Astrocyte of the cerebellum (primary cell): ENCODE results near the gene CEP72.

Source experiments
- DNase-seq: peaks from one replicate; pipeline ENCODE4 v3.0.0-alpha.2; 2011; ENCODE audit warnings: low read depth
- H3K4me3 ChIP-seq: 2 replicates; pipeline ENCODE4 v1.5.1; 2011; ENCODE audit warnings: mild to moderate bottlenecking, low read depth, low read length, moderate library complexity
- in situ Hi-C: cut with HindIII; loops from 2 replicates; pipeline ENCODE4 v1.10.0; 2017; ENCODE audit warnings: low sequenced_read_pairs
- TF ChIP-seq, protein P1 (sequence below): IDR thresholded peaks from 2 replicates; pipeline ENCODE4 v1.5.1; 2012; ENCODE audit warnings: low read length, low read depth, moderate library complexity, mild to moderate bottlenecking; ENCODE audit errors: missing control alignments

CEP72 gene

DNA sequence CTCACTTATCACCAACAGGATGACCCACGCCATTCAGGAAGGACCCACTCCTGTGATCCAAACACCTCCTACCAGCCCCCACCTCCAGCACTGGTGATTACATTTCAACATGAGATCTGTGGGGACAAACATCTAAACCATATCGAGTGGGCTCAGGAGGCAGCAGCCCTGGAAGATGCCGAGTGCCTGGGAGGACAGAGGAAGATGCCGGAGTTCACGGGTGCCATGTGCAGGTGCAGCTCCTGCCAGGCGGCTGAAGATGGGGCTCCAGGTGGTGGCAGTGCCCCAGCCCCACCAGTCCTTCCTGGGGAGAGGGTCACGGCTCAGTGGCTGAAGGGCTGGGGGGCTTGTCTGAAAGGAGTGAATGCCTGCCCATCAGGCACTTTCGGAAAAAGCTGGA lies 6.1 kb upstream of the CEP72 start:
- TF ChIP-seq, protein P1, sequence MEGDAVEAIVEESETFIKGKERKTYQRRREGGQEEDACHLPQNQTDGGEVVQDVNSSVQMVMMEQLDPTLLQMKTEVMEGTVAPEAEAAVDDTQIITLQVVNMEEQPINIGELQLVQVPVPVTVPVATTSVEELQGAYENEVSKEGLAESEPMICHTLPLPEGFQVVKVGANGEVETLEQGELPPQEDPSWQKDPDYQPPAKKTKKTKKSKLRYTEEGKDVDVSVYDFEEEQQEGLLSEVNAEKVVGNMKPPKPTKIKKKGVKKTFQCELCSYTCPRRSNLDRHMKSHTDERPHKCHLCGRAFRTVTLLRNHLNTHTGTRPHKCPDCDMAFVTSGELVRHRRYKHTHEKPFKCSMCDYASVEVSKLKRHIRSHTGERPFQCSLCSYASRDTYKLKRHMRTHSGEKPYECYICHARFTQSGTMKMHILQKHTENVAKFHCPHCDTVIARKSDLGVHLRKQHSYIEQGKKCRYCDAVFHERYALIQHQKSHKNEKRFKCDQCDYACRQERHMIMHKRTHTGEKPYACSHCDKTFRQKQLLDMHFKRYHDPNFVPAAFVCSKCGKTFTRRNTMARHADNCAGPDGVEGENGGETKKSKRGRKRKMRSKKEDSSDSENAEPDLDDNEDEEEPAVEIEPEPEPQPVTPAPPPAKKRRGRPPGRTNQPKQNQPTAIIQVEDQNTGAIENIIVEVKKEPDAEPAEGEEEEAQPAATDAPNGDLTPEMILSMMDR = no peak
- H3K4me3 ChIP-seq = no peak overlapping the region
- DNase-seq = no peak
- in situ Hi-C loops = loop anchor here (25.0 kb wide), 1 partner anchor 94 kb away; the partner anchor contains the start of gene SLC9A3

DNA sequence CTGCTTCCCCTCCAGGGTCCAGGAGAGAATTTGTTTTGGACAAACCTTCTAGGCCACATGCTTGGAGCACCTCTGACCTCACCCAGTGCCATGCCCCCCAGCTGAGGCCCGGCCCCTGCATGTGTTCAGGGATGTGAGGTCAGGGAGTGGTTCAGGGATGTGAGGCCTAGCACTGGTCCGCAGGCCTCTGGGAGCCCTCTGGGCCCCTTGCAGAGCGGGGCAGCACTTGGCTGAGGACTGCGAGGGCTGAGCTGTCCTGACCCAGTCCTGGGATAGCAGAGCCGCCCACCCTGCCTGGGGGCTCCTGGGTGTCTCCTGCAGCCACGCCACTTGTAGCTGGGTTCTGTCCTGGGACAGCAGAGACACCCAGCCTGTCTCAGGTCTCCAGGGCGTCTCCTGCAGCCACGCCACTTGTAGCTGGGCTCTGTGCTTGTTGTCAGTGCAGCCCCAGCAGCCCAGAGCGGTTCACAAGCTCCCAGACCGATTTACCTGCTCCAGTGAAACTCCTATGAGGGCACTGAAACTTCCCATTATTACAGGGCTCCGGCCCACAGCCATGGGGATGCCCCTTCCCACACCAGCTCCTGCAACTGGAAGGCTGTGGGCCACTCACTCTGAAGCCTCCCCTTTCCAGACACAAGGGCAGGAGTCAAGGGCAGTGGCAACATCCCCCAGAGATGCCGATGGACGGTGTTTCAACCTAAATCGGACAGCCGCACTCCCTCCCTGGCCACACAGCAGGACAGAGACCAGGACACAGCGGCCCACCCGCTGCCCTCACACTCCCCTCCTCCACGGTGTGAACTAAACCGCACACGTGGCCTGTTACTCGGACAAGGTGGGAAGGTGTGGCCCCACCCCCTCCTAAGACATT lies 5.4 kb upstream of the CEP72 start:
- TF ChIP-seq, protein P1 = no peak
- DNase-seq = no peak
- in situ Hi-C loops = loop anchor here (25.0 kb wide), 1 partner anchor 94 kb away; the partner anchor contains the start of gene SLC9A3
- H3K4me3 ChIP-seq = no peak overlapping the region

DNA sequence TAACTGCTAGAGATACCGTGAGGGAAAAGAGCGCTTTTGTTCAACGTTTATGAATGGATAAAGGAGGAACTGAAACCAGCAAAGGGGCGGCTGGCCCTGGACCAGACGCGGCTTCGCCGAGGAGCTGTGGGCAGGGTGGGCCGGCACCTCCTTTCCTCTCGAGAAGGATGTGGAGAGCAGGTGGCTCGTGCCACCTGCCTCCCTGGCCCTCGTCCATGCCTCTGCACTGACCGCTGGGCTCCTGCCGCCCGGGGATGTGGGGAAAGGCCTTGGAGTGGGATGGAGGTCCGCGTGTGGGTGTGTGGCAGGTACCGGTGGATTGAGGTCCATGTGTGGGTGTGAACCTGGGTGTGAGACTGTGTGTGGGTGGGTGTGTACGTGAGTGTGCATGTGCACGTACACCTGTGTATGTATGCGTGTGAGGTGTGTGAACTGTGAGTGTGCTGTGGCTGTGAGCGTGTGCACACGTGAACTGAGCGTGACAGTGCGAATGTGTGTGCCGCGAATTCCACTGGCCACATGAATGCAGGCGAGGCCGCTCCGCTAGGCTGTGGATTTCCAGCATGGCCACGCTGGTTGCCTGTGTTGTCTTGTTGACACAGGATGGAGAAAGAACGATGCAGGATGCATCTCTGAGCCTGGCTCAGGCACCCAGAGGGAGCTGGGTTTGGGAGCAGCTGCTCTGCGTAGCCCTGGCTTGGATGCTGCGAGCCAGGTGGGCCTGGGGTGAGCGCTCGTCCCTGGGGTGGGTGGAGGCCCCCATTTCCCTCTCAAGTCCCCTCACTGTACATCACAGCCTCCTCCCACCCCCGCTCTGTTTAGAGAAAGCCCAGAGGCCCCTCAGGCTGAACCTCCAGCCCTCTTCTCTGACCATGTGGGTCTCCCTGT lies 4.4 kb upstream of the CEP72 start:
- DNase-seq = no peak
- in situ Hi-C loops = loop anchor here (25.0 kb wide), 1 partner anchor 95 kb away; the partner anchor contains the start of gene SLC9A3
- TF ChIP-seq, protein P1 = no peak
- H3K4me3 ChIP-seq = no peak overlapping the region

GRCh38 chr5:608429-609370 lies 3.4 kb upstream of the CEP72 start:
- no peak for DNase-seq
- in situ Hi-C loops = loop anchor here (25.0 kb wide), 1 partner anchor 96 kb away; the partner anchor contains the start of gene SLC9A3
- TF ChIP-seq, protein P1 = no peak
- H3K4me3 ChIP-seq = no peak overlapping the region

DNA sequence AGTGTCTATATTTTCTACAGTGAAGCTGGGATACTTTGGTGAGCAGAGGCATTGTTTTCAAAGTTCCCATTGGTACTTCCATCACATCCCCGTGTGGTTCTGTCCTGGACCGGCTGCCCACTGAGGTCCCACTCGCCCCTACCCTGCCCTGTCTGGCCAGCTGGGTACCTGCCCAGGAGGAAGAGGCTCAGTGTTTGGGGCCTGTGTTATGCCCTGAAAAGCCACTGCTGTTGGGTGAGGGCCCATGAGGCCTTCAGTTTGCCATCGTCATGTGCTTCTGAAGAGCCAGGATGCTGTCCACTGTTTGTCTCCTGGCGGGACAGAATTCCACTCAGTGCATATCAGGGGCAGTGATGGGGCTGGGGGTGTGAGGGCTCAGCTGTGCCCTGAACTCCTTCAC lies 2.6 kb upstream of the CEP72 start:
- in situ Hi-C loops = loop anchor here (25.0 kb wide), 1 partner anchor 97 kb away; the partner anchor contains the start of gene SLC9A3

More for the DNA sequence above, 2.6 kb upstream of the CEP72 start:
- no peak for DNase-seq
- TF ChIP-seq, protein P1 = no peak
- no peak overlapping the region for H3K4me3 ChIP-seq
